CD4-positive, alpha-beta T cell treated with Interleukin-21 for 1 hour (primary cell): ENCODE measurements around the gene ACTL10.
A peak's percentile ranks its signal among the peaks of the same experiment; 100 is the strongest.

Source experiments
- DNase-seq: peaks from one replicate; pipeline ENCODE4 v3.0.0-alpha.2; 2020

The ACTL10 gene

GRCh38 chr20:33650111-33650752, 16.5 kb upstream of the ACTL10 start:
- no peak for DNase-seq

- DNase-seq: no peak
Observed at GRCh38 chr20:33650753-33651561, 15.8 kb upstream of the ACTL10 start.

GRCh38 chr20:33651562-33652048, 15.1 kb upstream of the ACTL10 start:
- no peak for DNase-seq

GRCh38 chr20:33653218-33653899, 13.4 kb upstream of the ACTL10 start:
- peak; percentile 53 for DNase-seq

GRCh38 chr20:33653900-33654596, 12.7 kb upstream of the ACTL10 start:
- no peak for DNase-seq

- DNase-seq: no peak
Observed at GRCh38 chr20:33654680-33655161, 12.0 kb upstream of the ACTL10 start.

- DNase-seq: no peak
Observed at GRCh38 chr20:33655164-33655563, 11.6 kb upstream of the ACTL10 start.

GRCh38 chr20:33656010-33656782, 10.5 kb upstream of the ACTL10 start:
- DNase-seq: no peak

- no peak for DNase-seq
Observed at GRCh38 chr20:33656783-33657703, 9.7 kb upstream of the ACTL10 start.

GRCh38 chr20:33657704-33658095, 9.0 kb upstream of the ACTL10 start:
- no peak for DNase-seq

- DNase-seq: no peak
Observed at GRCh38 chr20:33658510-33658909, 8.2 kb upstream of the ACTL10 start.

- no peak for DNase-seq
Observed at GRCh38 chr20:33658929-33659328, 7.8 kb upstream of the ACTL10 start.

GRCh38 chr20:33659341-33660034, 7.3 kb upstream of the ACTL10 start:
- no peak for DNase-seq

- no peak for DNase-seq
Observed at GRCh38 chr20:33660035-33660684, 6.6 kb upstream of the ACTL10 start.

GRCh38 chr20:33660685-33661058, 6.1 kb upstream of the ACTL10 start:
- DNase-seq: no peak

GRCh38 chr20:33662172-33662571, 4.6 kb upstream of the ACTL10 start, which contains the start of gene C20orf144:
Gene C20orf144 (plus strand): TSS chr20:33662327. CDS start chr20:33662346, 19 bp downstream.
- DNase-seq: no peak

GRCh38 chr20:33663161-33664084, 3.3 kb upstream of the ACTL10 start:
- peak; percentile 85 for DNase-seq

GRCh38 chr20:33664085-33664761, 2.5 kb upstream of the ACTL10 start:
- no peak for DNase-seq
